GM12872 (cell line): ENCODE data around the gene NLRP5.

Source experiments
- TF ChIP-seq, protein P1 (sequence below): IDR thresholded peaks from 3 replicates; pipeline ENCODE4 v1.5.1; 2011; ENCODE audit warnings: low read depth, mild to moderate bottlenecking, low read length, moderate library complexity; ENCODE audit not compliant: insufficient read depth

NLRP5 gene

DNA sequence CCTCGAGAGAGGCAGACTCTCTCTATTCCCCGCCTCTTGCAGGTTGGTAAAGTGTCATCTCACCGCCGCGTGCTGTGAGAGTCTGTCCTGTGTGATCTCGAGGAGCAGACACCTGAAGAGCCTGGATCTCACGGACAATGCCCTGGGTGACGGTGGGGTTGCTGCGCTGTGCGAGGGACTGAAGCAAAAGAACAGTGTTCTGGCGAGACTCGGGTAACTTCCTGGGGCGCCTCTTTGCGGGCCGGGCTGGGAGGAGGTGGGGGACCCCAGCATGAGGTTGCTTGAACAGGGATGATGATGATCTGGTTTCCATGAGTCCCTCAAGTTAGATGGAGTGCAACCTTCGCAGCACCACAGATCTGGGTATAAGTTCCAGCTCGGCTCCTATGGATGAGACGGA is 67.0 kb downstream of the NLRP5 start:
- TF ChIP-seq, protein P1, sequence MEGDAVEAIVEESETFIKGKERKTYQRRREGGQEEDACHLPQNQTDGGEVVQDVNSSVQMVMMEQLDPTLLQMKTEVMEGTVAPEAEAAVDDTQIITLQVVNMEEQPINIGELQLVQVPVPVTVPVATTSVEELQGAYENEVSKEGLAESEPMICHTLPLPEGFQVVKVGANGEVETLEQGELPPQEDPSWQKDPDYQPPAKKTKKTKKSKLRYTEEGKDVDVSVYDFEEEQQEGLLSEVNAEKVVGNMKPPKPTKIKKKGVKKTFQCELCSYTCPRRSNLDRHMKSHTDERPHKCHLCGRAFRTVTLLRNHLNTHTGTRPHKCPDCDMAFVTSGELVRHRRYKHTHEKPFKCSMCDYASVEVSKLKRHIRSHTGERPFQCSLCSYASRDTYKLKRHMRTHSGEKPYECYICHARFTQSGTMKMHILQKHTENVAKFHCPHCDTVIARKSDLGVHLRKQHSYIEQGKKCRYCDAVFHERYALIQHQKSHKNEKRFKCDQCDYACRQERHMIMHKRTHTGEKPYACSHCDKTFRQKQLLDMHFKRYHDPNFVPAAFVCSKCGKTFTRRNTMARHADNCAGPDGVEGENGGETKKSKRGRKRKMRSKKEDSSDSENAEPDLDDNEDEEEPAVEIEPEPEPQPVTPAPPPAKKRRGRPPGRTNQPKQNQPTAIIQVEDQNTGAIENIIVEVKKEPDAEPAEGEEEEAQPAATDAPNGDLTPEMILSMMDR: no peak

DNA sequence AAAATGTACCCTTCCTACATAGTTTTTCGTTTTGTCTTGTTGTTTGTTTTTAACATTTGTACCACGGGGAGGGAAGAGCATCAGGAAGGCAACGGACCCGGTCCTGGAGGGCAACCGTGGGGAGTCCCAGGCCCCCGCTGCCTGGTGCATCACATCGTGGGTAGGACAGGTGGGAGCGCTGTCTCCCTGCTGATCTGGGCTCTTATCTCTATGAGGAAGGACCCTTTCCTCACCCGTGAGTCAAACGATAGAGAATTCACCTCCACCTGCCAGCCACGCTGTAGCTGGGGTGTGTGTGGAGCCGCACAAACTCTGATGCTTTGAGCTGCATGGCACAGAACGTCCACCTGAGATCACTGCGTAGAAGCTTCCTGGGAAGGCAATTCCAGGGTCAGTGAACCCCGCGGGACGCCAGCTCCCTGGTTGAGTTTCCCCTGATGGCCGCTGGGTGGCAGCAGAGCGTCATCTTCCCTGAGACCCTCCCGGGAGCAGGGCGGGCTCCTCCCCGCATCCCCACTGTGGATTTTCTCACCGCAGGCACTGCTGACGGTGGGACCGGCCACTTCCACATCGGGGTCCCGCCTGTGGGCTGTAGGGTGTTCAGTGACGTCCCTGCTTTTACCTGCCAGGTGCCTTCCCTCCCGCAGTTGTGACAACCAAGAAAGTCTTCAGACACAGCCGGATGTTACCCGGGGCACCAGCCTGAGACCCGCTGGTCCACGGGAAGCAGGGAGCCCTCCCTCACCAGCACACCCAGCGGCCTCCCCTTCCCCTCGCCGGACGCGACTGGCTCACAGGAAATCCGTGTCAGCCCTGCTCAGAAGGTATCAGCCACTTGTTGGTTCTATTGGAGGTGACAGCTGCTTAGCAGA is 79.8 kb downstream of the NLRP5 start:
- TF ChIP-seq, protein P1: peak; percentile 95

DNA sequence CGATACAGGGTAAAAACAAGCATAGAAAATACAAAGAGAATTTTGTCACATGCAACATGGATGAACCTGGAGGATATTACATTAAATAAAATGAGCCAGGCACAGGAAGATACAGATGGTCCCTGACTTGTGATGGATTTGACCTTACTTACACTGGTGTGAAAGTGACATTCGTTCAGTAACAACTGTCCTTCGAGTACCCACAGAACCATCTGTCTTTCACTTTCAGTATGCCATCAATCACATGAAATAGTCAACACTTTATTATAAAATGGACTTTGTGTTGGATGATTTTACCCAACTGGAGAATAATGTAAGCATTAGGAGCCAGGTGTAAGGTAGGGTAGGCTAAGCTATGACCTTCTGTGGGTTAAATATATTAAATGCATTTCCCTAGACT is 83.1 kb downstream of the NLRP5 start:
- TF ChIP-seq, protein P1: no peak

DNA sequence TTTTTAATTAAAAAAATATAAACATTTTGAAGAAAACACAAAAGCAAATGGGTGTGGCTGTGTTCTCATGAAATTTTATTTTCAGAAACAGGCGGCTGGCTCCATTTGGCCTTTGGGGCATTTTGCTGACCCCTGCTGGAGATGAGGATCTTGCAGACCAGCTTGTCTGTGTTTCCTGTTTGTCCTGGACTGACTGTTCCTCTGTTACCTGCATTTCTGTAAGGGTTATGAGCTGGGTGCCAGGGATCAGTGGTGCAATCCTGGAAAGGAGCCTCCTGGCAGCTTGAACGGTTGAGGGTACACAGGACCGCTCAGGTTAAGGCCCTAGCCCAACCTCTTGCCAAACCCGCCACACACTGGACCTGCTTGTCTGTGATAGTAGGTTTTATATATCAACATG is 84.6 kb downstream of the NLRP5 start:
- TF ChIP-seq, protein P1: peak; percentile 52

DNA sequence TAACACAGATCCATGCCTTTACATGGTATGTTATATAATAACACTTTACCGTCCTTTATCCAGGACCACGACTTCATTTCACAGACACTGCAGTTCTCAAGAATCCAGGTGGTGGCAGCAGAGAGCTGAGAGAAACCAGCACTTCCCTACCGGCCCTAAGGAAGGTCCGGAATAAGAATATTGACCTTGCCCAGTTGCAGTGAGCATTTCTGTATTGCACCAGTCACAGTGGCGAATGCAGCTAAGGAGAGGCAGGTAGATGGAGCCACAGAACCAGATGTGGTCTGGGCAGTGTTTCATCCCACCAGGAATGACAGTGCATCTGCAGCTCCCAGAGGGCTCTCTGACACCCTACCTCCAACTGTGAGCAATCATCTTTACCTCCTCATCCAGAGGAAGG is 89.9 kb downstream of the NLRP5 start:
- TF ChIP-seq, protein P1: peak; percentile 79

DNA sequence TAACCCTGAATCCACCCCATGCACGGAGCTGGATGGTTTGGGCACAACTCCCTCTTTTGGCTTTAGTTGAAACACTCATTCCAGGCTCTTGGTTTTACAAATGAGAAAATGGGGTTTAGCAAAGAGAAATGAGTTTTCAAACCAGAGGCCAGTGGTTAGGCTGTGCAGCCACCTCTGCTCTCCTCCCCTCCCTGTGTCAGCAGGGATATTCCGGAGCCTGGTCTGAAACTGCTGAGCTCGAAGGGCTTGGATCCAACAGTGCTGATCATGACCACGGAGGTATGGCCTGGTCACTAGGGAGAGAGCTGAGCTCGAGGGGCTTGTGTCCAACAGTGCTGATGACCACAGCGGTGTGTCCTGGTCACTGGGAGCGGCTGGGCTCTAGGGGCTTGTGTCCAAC is 93.0 kb downstream of the NLRP5 start:
- TF ChIP-seq, protein P1: no peak

DNA sequence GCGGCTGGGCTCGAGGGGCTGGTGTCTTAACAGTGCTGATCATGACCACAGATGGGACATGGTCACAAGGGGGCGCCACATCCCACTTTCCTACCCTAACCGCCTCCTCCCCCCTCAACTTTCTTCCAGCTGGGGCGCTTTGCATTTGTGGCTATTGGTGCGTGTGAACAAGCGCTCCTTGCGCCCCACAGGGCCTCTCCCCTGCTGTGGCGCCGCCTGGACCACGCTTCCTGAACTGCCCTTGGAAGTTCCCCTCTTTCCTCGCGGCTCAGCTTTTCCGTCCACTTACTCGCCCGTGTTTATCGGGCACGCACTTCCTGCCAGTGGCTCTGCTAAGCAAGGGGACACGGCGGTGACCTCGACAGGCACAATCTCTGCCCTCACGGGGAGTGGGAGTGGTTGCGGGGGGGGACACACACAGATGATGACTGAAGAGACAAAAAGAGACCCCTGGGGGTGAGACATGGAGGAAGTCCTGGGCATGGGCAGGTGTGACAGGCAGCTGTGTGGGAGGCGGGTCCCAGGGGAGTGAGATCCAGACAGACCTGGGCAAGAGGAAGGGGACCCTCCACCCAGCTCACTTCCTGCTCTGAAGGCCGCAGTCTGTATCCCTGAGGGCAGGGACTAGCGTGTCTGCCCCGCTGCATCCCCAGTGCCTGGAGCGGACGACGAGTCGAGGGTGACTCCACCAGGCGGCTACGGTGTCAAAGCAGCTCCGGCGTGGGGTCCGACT is 94.3 kb downstream of the NLRP5 start:
- TF ChIP-seq, protein P1: peak; percentile 76
